ENCODE results near the gene GNA15. TPM values are rescaled to one million over a fixed set of nuclear protein-coding genes. Genes with fewer than 3 reads are reported as not detected.

Gene GNA15
- total RNA-seq, 4 donors from 2014 or later = 1.2 to 7.2 (median 2.9) TPM

DNA sequence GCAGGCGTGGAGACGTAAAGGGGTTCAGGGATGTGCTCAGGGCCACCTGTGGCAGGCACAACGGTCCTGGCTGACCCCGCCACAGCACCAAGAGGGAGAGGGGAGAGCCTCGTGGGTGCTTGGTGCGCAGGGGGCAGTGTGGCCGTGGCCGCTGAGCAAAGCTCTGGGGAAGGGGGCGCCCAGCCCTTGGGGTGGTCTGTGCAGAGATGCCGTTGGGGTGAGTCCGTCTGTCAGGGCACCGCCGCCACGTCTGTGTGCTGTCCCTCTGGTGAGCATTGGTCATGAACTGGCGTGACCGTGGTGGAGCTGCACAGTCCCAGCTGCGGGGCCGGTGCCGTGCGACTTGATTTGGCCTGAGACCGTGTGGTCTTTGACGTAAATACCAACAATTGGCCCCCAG is 26.3 kb upstream of the GNA15 start:
- no peak for DNase-seq
- TF ChIP-seq, protein P1, sequence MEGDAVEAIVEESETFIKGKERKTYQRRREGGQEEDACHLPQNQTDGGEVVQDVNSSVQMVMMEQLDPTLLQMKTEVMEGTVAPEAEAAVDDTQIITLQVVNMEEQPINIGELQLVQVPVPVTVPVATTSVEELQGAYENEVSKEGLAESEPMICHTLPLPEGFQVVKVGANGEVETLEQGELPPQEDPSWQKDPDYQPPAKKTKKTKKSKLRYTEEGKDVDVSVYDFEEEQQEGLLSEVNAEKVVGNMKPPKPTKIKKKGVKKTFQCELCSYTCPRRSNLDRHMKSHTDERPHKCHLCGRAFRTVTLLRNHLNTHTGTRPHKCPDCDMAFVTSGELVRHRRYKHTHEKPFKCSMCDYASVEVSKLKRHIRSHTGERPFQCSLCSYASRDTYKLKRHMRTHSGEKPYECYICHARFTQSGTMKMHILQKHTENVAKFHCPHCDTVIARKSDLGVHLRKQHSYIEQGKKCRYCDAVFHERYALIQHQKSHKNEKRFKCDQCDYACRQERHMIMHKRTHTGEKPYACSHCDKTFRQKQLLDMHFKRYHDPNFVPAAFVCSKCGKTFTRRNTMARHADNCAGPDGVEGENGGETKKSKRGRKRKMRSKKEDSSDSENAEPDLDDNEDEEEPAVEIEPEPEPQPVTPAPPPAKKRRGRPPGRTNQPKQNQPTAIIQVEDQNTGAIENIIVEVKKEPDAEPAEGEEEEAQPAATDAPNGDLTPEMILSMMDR (IDR thresholded peaks at IDR 0.05) = no peak
- no peak for TF ChIP-seq POLR2A (IDR thresholded peaks at IDR 0.05)
- no peaks in the 10 kb centered on the region for H3K27me3 ChIP-seq
- intact Hi-C loops (cut with DNase I; ENCODE audit: low total_unique reads) = loop anchor here (10.0 kb wide), 1 partner anchor 155 kb away; no protein-coding TSS in a partner anchor
- H3K4me3 ChIP-seq = no peak overlapping the region
- no peaks in the 10 kb centered on the region for H3K36me3 ChIP-seq
- H3K9me3 ChIP-seq = no peaks in the 10 kb centered on the region
- no peak overlapping the region for H3K27ac ChIP-seq
- peaks cover 0 to under 1% of the 10 kb centered on the region in 2 donors for H3K4me1 ChIP-seq

DNA sequence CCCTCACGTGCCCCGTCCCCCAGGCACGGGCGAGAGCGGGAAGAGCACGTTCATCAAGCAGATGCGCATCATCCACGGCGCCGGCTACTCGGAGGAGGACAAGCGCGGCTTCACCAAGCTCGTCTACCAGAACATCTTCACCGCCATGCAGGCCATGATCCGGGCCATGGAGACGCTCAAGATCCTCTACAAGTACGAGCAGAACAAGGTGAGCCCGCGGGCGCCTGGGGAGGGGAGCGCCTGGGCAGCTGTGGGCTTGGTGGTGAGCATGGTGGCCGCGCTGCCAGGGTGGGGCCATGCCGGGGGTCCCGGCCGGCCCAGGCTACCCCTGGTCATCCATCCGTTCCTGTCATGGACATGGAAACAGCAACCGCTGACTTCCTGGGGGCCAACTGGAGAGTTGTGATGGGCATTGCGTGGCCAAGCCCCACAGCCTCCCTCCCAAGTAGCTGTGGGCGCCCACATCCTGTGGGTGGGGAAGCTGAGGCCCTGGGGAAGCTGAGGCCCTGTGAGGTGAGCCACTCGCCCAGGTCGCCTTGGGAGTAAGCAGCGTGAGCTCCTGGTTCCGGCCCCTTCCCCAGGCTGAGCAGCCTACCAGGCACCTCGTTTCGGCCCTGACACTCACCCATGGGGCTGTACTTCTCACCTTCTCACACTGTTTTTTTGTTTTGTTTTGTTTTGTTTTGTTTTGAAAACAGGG is 25.6 kb upstream of the GNA15 start:
- Histone ChIP-seq H3K27me3 (no peaks in the 10 kb centered on the region), H3K4me1 (no peaks in the 10 kb centered on the region), H3K9me3 (no peaks in the 10 kb centered on the region), H3K36me3 (no peaks in the 10 kb centered on the region), H3K4me3 (no peak overlapping the region), H3K27ac (no peak overlapping the region)
- TF ChIP-seq, protein P1 (IDR thresholded peaks at IDR 0.05) = no peak
- TF ChIP-seq POLR2A (IDR thresholded peaks at IDR 0.05) = no peak
- intact Hi-C loops (cut with DNase I; ENCODE audit: low total_unique reads) = no loop called here
- DNase-seq = no peak

DNA sequence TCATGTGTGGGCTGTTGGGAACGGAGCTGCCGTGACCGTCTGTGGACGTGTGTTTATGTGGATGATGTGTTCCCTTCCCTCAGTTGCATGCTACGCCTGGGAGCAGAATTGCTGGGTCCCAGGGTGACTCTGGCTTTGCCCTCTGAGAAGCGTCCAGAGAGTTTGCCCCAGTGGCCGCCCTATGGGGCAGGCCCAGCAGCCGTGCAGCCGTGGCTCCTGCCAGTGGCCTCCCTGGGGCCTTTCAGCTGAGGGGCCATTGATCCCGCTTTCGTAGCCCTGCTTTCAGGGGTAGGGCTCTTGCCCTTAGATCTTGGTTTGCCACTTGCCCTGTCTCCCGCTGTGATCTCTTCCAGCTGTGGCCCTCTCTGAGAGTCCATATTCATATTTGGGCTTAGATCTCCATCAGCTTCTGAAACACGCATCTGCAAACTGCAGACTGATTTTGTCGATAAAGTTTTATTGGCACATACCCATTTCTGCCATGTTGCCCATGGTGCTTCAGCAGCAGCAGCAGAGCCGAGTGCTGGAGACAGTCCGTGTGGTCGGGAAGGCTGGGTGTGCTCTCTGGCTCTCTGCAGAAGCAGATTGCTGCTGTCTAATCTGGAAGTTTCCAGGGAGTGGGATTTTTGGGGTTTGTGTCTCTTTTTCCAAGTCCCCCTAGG is 24.1 kb upstream of the GNA15 start:
- no peaks in the 10 kb centered on the region for H3K36me3 ChIP-seq
- TF ChIP-seq, protein P1 (IDR thresholded peaks at IDR 0.05) = no peak
- no peaks in the 10 kb centered on the region for H3K27me3 ChIP-seq
- no peaks in the 10 kb centered on the region for H3K9me3 ChIP-seq
- H3K4me1 ChIP-seq = no peaks in the 10 kb centered on the region
- intact Hi-C loops (cut with DNase I; ENCODE audit: low total_unique reads) = no loop called here
- no peak overlapping the region for H3K27ac ChIP-seq
- no peak overlapping the region for H3K4me3 ChIP-seq
- no peak for DNase-seq

DNA sequence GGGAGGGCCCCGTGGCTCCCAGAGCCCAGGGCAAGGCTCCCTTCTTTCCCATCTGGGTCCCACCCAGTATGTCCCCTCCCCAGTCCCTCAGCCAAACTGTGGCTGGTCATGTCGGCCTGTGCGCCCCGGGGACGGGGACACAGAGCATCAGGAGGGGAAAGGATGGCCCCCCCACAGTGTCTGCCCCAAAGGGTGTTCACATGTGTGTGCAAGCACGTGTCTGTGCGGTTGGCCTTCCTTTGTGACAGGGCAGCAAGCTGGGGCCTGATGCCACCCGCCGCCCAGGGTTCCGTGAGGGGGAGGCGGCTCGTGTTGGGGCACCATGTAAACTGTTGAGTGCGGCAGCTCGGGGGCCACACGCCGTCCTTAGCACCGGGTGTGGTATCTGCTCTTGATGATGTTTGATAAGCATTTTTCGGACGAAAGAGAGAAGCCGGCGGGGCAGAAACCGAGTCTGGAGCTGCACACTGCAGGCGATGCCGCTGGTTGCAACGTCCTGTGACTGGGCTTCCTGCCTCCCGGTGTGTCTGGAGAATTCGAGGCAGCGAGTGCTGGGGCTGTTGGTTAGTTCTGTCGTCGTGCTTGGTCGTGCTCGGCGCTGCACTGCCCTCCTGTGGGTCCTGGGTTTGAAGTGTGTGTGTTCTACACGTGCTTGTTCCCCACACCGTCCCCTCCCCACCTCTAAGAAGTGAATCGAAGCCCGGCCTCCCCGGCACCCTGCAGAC is 23.3 kb upstream of the GNA15 start:
- no peaks in the 10 kb centered on the region for H3K36me3 ChIP-seq

More for the DNA sequence above, 23.3 kb upstream of the GNA15 start:
- no peak overlapping the region for H3K27ac ChIP-seq
- DNase-seq = no peak
- H3K4me1 ChIP-seq = no peaks in the 10 kb centered on the region
- TF ChIP-seq, protein P1 (IDR thresholded peaks at IDR 0.05) = no peak
- no peak for TF ChIP-seq POLR2A (IDR thresholded peaks at IDR 0.05)
- no peak overlapping the region for H3K4me3 ChIP-seq
- intact Hi-C loops (cut with DNase I; ENCODE audit: low total_unique reads) = no loop called here
- H3K9me3 ChIP-seq = no peaks in the 10 kb centered on the region
- H3K27me3 ChIP-seq = no peaks in the 10 kb centered on the region
